ENCODE data around the gene MIS12.

The MIS12 gene, protein sequence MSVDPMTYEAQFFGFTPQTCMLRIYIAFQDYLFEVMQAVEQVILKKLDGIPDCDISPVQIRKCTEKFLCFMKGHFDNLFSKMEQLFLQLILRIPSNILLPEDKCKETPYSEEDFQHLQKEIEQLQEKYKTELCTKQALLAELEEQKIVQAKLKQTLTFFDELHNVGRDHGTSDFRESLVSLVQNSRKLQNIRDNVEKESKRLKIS

DNA sequence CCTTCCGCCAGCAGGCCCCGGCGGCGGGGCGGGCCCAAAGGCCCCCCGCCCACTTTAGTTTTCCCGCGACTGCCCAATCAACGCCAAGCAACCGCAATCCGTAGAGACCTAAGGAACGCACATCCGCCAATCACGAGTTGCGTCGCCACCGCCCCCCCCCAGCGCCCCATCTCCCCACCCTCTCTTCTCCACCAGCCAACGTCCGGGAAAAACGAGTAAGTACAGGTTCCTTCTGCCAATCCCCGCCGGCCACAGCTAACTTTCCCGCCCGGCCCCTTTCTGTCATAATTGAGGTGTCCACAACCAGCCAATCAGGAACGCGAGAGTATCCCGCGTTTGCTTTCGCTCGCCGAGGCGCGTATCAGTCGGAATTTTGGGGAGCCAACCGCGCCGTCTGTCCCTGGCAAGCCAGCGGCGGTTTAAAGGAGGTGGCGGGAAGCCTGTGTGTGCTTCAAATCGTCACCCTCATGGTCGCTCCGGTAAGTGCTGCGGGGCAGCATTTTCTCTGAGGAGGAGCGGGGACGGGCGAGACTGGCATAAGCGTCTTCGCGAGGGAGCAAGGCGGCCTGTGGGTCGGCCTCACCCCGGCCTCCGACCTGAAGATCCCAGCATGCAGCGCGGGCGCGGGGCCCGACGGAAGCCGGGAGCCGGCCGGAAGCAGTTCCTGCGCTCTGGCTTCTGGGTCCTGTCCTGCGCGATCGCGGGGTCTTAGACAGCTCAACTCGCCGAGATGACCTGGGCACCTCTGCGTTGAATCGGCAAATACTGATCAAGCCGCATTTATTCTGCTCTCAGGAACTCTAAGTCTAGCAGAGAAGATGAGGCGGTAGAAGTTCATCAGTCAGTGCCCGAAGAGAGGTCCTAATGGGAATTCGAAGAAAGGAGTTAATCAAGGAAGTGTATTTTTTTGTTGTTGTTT lies at the start of gene MIS12:
TSS of gene MIS12 (plus strand) at position 361 of the 919 bp plus-strand sequence. CDS start 2,297 bp downstream, outside the sequence.
- FAIRE-seq, result no peak

DNA sequence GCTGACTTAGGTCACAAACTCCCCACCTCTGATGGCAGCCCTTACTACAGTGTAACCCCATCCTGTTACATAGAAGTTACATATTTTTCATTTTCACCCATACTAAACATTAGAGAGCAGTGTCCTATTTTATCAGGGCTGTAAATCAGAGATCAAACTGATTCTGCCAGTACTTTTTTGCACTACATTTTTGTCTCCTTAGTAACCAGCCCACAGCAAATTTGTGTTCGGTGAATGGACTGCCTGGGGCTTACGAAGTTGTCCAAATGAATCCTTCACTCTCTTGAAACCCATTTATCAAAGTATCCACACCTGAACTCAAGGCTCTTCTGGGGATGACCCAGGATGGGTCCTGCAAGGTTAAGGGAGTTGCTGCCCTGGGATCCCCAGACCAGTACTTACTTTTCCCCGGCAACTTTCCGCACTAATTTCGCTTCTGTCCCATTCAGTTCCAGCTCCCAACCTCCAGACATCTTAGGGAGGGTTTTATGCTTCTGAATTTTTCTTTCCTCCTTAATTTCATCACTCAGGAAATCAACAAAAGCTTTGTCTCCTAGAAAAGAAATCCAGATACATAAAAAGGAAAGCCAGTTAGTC lies 48.5 kb upstream of the MIS12 start:
- no peak for FAIRE-seq

DNA sequence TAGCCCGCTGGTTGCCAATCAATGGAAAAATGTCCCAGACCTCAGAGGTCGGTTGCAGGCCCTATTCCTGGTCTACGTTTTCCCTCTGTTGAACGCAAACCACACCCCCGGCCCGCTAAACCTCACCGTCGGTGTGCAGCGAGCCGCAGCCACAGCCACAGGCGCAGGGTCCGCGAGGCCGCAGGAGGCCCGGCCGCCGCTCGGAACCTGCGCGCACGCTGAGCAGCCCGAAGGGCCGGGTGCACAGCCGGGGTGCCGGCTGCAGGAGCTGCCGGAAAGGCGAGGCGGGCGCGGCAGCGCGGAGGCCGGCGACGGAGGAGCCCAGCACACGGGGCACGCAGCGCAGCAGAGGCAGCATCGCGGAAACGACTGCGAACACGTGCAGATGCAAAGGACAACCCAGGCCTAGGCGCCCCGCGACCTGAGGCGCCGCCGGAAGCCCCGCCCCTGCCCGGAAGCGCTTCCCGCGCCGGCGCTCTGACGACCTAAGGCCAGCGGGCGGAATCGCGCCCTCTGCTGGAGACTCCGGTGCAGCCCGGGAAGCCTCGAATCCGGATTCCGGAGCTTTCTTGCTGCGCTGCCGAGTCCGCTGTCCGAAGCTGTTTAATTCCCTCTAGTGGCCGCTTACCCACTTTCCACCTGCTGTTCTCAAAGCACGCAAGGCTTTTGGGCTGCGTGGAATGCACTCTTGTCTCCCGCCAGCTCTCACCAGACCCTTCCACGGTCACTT lies 47.5 kb upstream of the MIS12 start, which contains the start of gene C1QBP:
TSS of gene C1QBP (minus strand) at position 440 of the 730 bp plus-strand sequence. CDS start at position 358, 82 bp downstream.
- FAIRE-seq, result no peak

DNA sequence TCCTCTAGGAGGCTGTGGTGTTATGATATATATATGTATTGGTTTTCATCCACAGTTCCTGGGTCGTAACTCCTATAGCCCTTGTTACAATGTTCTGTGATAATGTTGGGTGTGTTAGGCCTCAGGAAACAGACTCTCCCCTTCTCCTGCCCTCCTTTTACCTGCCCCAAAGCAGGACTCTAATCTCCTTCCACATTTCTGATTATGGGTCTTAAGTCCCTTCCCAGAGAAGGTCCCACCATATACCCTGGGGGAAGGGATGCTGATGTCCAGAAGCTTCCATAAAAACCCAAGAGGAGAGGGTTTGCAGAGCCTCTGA lies 47.0 kb upstream of the MIS12 start:
- FAIRE-seq, result no peak

DNA sequence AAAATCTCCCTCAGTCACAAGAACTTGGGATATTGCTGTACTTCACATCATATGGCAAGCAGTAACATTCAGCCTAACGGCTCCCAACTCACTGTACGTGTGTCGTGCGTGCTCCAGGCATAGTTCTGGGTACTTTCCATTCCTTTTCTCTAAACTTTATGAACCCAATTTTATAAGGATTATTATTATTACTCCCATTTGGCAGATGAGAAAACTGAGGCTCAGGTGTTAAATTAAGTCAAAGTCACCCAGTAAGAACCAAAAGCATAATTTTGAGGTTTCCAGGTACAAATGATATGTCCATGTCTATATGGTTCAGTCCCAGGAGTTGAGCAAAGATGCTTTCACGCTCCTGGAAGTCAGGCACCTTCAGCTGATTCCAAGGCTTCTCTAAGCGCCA lies 42.6 kb upstream of the MIS12 start:
- no peak for FAIRE-seq

DNA sequence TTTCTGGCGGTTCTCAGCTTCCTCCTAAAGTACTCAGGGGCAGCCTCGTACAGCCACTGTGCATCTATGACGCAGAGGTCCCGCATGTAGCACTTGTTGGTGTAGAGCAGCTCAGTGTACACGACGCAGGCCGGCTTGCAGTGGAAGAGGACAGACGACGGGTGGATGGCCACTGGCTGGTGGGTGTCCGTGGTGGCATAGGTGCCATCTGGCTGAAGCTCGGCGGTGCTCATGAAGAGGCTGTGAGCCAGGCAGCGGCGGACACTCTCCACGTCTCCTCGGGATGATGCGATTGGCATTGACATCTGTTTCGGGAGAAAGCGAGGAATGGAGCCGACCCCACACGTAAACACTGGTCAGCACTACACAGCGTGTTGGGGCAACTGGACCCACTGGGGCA lies 42.2 kb upstream of the MIS12 start:
- FAIRE-seq, result no peak

DNA sequence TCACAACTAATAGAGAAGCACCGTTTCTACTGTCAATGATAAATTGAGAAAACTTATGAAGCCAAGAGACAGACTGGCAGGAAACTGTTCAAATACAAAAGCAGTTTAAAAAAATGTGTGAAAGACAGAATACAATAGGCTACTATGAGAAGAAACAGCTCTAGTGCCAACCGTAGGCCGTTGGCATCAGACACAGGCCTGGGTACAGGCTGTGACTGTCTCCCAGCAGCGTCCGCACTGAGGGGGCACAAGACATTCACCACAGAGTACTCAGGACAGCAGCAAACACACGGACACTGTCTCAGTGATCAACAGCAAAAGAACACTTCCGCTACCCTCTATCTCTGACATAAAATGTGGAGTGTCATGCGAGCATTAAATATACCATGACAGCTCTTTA lies 39.6 kb upstream of the MIS12 start:
- FAIRE-seq, result no peak

DNA sequence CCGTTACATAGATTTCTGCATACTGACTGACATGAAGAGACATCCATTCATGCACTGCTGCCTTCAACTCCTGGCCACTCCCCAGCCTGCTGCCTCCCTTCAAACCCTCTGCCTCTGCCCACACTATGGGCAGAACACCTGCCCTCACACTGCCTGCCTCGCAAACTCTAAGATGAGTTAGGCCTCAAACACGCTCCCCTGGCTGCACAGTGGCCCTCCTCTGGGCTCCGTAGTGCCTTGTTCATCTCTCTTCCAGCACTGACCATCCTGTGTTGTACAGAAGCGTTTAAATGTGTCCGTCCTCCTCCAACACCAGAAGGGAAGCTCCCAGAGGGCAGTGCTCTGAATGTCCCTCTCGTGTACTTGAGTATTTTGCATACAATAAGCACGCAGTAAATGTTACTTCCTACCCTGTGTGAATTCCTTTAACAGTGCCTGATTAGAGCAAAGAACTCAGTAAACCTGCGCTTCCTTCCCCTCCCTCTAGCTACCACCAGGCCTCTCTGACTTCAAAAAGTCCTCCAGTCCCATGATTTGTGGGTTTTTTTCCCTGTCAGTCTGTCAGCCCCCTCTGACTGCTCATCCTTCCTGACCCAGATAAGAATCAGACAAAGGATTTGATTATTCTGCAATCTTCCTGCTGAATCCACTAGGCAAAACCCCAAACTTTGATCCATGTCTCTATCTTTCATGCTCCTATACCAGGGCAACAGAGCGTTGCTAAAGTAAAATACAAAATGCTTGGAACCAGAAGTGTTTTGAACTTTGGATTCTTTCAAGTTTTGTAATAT lies 21.5 kb upstream of the MIS12 start:
- FAIRE-seq, result no peak

DNA sequence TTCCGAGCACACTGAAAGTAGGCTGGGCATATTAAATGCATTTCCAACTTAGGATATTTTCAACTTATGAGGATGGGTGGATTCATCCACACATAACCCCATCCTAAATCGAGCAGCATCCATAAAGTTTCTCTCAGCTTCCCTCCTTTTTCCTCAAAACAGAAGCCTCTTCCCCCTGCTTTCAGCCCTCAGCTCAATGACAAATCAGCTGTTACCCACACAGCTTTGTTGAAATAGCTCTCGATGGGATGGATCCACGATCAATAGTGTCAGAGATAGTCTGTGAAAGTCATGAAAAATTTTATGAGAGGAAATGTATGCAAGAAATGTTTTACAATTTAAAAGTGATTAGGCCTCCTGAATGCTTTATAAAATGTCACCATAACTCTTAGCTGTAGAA lies 20.1 kb upstream of the MIS12 start:
- no peak for FAIRE-seq

DNA sequence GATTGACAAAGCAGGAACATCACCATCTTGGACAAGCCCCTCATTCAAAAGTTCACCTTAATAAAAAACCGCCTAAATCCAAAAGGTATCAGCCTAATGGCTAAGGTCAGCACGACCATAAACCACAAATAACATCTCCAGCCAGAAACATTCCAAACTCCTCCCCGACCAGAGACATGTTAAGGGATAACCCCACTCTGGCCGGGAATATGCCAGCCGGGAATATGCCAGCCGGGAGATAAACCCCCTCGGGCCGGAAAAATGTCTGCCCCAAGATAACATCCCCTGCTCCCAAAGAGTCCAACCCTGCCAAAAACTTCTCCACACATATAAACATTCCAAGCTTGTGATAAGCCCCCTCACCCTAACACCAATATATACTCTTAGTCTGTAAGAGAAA lies 18.9 kb upstream of the MIS12 start:
- no peak for FAIRE-seq

DNA sequence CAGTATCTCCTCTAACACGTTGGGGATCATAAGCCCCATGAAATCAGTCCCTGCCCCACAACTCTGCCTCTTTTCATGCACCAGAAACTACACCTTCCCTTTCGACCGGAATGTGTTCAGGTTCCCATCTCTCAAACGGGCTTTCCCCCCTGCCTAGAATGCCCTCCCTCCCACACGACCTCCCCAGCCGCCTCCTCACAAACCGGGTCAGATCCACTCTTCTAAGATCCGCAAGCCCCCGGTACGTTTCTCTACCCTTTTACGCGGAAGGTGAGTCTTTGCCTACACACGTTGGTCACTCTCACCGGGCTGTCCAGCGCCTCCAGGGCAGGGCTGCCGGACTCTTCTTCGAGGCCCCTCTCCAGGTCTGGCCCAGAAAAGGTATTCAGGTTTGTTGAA lies 18.3 kb upstream of the MIS12 start:
- FAIRE-seq, result no peak

DNA sequence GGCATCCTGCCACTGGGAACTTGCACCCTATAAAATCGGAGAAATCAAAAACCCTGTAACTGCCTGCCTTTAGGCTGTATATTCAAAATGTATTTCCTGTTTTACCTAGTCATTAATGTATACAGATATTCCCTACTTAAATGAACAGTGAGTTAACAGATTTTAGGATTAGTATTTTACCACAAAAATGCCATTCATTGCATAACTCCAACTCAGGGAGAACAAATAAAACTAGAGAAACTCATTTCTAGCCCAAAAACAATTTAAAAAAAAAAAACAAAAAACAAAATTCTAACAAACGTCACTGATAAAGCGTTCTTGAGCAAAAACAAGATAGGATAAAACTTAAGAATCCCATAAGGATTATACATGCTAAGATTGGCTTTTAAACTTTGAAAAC lies 13.9 kb upstream of the MIS12 start:
- no peak for FAIRE-seq

DNA sequence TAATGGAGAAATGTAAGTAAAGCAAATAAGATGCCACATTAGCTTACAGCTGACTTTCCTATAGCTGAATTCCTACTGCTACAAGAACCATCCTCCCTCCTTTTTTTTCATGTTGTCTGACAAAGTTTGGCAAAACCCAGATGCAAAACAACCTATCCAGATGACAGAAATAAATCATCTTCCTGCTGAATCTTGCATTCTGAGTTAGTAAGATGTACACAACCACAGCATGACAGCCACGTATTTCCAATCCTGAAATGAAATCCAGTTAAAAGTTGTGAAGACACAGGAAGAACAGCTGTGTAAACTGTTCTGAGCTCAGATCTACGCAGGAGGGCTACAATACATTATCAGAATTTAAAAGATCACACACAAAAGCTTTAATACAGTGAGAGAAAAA lies 12.5 kb upstream of the MIS12 start:
- no peak for FAIRE-seq

DNA sequence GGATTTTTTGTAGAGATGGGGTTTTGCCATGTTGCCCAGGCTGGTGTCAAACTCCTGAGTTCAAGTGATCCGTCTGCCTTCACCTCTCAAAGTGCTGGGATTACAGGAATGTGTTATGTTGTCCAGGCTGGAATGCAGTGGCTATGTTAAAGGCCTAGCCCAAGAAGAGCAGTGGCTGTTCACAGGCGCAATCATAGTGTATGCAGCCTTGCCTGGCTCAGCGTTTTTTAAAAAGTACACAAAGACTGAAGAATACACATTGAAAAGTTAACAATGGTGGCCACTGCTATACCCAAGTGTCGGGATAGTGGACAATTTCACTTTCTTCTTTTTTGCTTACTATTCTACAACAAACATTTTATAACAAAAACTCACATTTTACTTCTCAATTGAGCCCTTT lies 7.4 kb upstream of the MIS12 start:
- FAIRE-seq, result no peak

DNA sequence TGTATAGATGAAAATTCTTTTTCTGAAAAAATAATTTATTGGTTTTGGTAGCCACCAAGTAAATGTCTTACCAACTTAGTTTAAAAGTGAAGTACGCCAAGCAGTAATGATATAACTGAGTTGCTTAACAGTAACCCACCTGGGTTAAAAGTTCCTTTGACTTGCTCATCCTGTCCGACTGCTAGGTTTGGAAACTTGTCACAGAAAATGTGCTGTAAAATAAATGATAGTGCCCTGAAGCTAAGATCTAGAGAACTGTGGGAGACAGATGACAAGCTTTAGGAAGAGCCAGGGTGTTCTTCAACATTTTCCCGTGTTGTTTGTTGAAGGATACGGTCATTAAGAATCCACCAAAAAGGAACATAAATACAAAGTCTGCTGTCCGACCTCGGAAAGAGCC lies 5.4 kb upstream of the MIS12 start:
- no peak for FAIRE-seq

DNA sequence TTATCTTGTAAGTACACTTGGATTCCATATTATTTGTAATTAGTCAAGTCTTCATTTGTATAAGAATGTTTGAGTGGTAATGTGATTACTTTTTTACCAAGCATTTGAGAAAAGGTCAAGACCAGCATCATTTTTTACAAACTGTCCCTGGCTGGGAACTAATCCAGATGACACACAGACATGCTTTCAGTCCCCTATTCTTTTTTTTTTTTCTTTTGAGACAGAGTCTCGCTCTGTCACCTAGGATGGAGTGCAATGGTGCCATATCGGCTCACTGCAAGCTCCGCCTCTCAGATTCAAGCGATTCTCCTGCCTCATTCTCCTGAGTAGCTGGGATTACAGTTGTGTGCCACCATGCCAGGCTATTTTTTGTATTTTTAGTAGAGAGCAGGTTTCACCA lies 4.9 kb upstream of the MIS12 start:
- peak; percentile 21 for FAIRE-seq

DNA sequence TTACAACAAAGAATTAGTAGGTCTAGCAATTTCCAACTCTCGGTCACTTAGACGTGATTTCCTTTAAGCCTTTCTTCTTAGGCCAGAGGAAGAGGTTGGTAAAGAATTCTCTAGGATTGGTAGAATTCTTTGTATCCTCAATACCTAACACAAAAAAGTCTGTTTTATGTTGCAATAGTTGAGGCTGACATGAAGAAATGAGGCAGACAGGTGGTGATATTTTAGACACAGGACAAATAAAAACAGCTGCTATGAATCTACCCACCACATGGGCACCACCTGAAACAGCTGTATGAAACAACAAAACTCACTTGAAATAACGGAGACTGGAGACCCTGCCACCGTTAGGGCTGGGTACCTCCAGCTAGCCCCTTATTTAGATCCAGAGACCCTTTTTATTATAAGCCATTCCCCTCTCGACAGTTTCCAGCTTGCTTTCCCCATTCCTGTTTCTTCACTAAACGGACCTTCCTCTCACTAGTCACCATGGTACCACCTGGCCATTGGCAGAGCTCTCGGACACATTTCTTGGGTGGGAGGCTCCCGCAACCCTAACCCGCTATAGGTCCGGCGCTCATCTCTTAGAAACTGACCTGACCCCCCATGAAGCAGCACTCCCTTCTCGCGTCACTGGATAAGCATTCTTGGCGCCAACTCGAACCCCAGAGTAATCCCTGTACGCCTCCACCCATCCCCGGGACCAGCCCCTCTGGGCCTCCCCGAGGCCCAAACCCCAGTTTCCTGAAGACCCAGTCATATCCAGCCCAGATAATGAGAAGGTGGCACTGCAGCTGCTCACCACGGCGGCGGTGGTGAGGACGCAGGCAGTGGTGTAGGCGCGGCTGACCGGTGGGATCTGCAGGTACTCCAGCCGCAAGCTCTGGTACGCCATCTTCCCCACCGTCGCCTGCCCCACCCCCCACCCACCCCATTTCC lies 828 bp upstream of the MIS12 start, which contains the start of gene DERL2:
TSS of gene DERL2 (minus strand) at position 909 of the 936 bp plus-strand sequence. CDS start at position 892, 17 bp downstream.
- FAIRE-seq, result no peak

DNA sequence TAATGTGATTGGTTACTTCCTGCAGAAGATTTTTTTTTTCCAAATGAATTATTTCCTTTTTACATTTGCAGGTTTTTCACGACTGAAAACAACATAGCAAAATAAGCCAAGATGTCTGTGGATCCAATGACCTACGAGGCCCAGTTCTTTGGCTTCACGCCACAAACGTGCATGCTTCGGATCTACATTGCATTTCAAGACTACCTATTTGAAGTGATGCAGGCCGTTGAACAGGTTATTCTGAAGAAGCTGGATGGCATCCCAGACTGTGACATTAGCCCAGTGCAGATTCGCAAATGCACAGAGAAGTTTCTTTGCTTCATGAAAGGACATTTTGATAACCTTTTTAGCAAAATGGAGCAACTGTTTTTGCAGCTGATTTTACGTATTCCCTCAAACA lies 2.4 kb downstream of the MIS12 start:
- no peak for FAIRE-seq

DNA sequence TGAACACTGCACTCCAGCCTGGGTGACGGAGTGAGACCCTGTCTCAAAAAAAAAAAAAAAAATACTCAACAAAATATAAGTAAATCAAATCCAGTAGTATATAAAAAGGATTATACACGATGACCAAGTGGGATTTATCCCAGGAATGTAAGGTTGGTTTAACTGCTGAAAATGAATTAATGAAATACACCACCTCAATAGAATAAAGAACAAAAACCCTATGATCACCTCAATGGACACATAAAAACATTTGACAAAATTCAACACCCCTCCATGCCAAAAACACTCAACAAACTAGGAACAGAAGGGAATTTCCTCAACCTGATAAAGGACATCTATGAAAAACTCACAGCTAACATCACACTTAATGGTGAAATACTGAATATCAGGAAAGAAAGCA lies 6.6 kb downstream of the MIS12 start:
- no peak for FAIRE-seq

DNA sequence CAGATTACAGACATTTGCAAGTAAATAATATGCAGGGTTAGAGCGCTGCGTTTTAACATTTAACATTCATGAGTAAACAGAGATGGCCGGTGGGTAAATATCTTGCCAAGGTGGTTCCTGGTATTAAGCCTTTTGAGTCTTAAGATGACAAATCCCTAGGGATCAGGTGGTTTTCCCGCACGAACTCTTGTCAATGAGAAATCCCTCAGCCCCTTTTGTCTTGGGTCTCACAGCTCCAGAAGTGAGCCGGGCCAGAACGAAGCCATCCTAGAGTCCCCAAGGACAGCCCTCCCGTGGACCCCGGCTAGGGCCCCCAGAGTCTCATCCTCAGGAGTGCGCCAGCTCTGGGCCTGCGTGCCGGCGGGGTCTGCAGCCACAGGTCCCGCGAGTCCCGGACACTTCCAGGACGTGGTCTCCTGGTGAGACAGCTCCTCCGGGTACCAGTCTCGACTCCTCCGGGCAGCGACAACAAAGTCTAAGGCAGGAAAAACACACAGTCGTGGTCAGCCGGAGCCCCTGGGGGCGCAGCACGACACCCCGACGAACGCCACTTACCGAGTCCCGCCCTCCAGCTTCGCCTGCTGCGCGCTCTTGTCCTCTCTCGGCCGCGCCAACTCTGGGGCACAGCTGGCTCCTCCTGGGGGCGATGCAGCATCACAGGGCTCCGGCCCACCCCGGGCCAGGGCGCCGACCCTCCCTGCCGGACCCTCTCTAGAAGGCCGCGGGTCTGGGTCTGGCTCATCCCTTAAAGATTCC lies 13.3 kb downstream of the MIS12 start:
- no peak for FAIRE-seq

DNA sequence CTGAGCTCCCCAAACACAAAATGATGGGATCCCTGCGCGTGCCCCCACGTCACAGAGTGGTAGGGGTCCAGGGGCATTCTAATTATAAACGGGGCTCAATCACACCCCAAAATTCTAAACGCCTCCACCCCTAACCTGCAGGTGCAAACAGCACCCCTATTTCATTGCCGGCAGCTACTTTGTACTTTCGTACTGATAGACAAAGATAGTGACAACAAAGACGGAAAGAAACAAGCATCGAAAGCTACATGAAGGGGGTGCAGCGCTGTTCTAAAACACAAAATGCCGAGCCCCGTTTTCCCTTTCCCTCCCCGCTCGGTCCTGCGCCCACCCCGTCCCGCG lies 13.9 kb downstream of the MIS12 start:
- no peak for FAIRE-seq
